Smooth muscle cell (in vitro differentiated cells): ENCODE results near the gene METAP1. TPM values are rescaled to one million over a fixed set of nuclear protein-coding genes. Genes with fewer than 3 reads are reported as not detected.

Source experiments
- DNase-seq: peaks from one replicate; lab custom pipeline; 2025; ENCODE audit not compliant: unreplicated experiment; lab: John Stamatoyannopoulos, UW
- H2AFZ ChIP-seq: fragments of 200-600 bp; sonication (generic); 2 replicates; pipeline ENCODE4 v1.6.0; 2016; ENCODE audit warnings: antibody characterized with exemption, low read depth, mild to moderate bottlenecking
- H3F3A ChIP-seq: fragments of 200-600 bp; sonication (generic); 2 replicates; pipeline ENCODE4 v1.6.0; 2017; ENCODE audit warnings: antibody characterized with exemption, low read depth
- H3K27ac ChIP-seq: fragments of 200-600 bp; sonication (generic); 2 replicates; pipeline ENCODE4 v1.5.1; 2016; ENCODE audit warnings: low read depth, mild to moderate bottlenecking
- H3K27me3 ChIP-seq: fragments of 200-600 bp; sonication (generic); 2 replicates; pipeline ENCODE4 v1.6.1; 2016; ENCODE audit warnings: low read depth, mild to moderate bottlenecking
- H3K36me3 ChIP-seq: fragments of 200-600 bp; sonication (generic); 2 replicates; pipeline ENCODE4 v1.5.1; 2016; ENCODE audit warnings: low read depth
- H3K4me1 ChIP-seq: fragments of 200-600 bp; sonication (generic); 2 replicates; pipeline ENCODE4 v1.5.1; 2016; ENCODE audit warnings: low read depth
- H3K4me2 ChIP-seq: fragments of 200-600 bp; sonication (generic); 2 replicates; pipeline ENCODE4 v1.6.0; 2016; ENCODE audit warnings: mild to moderate bottlenecking
- H3K4me3 ChIP-seq: fragments of 200-600 bp; sonication (generic); 2 replicates; pipeline ENCODE4 v1.5.1; 2016; ENCODE audit warnings: mild to moderate bottlenecking
- H3K79me2 ChIP-seq: fragments of 200-600 bp; sonication (generic); 2 replicates; pipeline ENCODE4 v1.6.0; 2016; ENCODE audit warnings: low read depth, mild to moderate bottlenecking
- H3K9ac ChIP-seq: fragments of 200-600 bp; sonication (generic); 2 replicates; pipeline ENCODE4 v1.6.0; 2016; ENCODE audit warnings: low read depth
- H3K9me3 ChIP-seq: fragments of 200-600 bp; sonication (generic); replicated peaks from 2 replicates; pipeline ENCODE4 v1.5.1; 2016; ENCODE audit warnings: low read depth
- H4K20me1 ChIP-seq: fragments of 200-600 bp; sonication (generic); 2 replicates; pipeline ENCODE4 v1.6.0; 2016; ENCODE audit warnings: low read depth
- CTCF ChIP-seq: fragments of 200-600 bp; sonication (generic); IDR thresholded peaks from 2 replicates; pipeline ENCODE4 v1.5.1; 2017; ENCODE audit warnings: borderline replicate concordance, mild to moderate bottlenecking, antibody characterized with exemption; ENCODE audit not compliant: insufficient read depth, poor library complexity, severe bottlenecking
- WGBS: methylation state at CpG from one replicate; pipeline ENCODE4 v1.1.7; 2016; ENCODE audit warnings: low lambda C conversion rate; 5-methylcytosine and 5-hydroxymethylcytosine counted together
- polyA plus RNA-seq: library from polyadenylated mRNA; unstranded; fragments of >200 nt; fragmentation: Nextera tagmentation; extraction: Ambion mirVana; gene quantifications from 2 replicates; pipeline ENCODE4 v1.2.1, GENCODE V29; 2016
- total RNA-seq: library from RNA; depleted of rRNA; stranded (reverse); fragments of >200 nt; gene quantifications from 2 replicates; pipeline ENCODE4 v1.2.3, GENCODE V29; 2014

METAP1 gene
- total and polyA plus RNA-seq, 2 experiments from 2014 or later: 19.1 to 73.3 TPM

DNA sequence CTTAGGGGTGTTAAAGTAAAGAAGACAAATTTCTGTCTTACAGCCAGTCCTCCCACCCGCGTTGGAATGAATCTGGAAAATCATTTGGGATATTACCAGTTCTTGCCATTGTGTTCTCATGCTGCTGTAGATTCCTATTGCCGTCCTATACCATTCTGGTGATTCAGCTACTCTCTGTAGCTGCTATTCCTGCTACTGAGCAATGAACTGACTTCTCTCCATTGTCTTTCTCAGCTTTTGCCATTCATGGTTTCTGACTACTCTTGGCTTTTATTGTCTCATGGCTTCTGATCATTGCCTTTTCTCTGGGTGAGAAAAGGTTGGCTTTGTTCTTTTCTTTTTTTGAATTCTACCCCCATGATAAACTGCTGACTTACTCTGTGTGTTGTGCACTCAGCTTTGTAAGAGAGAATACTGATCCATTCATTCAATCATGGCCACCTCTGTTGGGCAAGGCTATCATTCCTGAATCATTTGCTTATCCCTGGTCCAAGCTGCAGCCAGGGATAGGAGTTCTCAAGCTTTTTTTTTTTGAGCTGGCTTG, 27.7 kb upstream of the METAP1 start:
- Histone ChIP-seq H3K9me3 (no peaks in the 10 kb centered on the region), H3K4me2 (no peak overlapping the region), H3K27ac (no peak overlapping the region), H3K4me1 (peaks cover 9% of the 10 kb centered on the region), H2AFZ (no peak overlapping the region), H3K36me3 (no peaks in the 10 kb centered on the region), H3K9ac (no peak overlapping the region), H4K20me1 (no peaks in the 10 kb centered on the region), H3K79me2 (no peaks in the 10 kb centered on the region), H3K27me3 (no peaks in the 10 kb centered on the region), H3F3A (peaks cover 3% of the 10 kb centered on the region), H3K4me3 (no peak overlapping the region)
- TF ChIP-seq CTCF: no peak
- WGBS: 90% methylated on average over 3 of the region's 3 CpGs
- no peak for DNase-seq

DNA sequence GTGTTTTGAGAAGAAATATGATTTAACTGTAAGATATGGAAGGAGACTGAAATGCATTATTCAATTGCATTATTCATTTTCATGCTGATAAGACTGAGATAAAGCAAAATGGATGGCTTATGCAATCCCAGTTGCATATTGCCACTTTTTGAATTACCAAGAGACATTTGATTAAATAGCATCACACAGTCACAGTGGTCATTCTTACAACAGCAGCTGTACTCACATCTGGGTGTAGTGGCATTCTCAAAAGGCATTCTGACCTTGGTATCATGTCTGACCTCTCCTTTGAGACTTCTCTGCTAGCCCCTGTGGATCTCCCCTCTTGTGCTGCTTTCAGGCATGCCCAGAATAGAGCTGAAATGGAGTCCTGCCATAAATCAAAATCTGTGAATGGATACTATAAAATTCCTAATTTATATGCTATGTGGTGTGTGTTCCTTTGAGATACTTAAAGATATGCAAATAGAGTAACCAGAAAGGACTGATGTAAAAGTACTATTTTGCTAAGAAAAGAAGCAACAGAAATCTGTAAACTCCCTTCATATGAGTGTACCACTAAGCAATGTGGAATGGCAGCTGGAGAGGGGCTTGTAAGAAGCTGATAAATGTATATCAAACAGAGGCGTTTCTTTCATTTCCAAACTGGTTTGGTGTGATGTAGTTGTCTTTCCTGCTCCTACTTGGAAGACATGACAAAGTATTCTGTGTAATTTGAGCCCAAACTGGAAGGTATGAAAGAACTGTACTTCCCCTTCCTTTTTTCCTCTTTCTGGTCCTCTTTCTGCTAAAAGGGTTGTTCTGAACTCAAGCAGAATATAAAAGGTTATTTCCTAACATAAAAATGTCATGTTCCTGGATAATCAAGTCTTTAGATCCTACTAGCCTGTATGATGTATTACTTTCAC, 25.4 kb upstream of the METAP1 start:
- H2AFZ ChIP-seq: peak overlapping the region; percentile 63
- peaks cover under 1% of the 10 kb centered on the region for H3F3A ChIP-seq
- H3K36me3 ChIP-seq: no peaks in the 10 kb centered on the region
- WGBS: 67% methylated on average over 1 of the region's 1 CpG
- H3K9me3 ChIP-seq: no peaks in the 10 kb centered on the region
- DNase-seq: no peak
- no peaks in the 10 kb centered on the region for H4K20me1 ChIP-seq
- no peaks in the 10 kb centered on the region for H3K79me2 ChIP-seq
- TF ChIP-seq CTCF: no peak
- H3K27me3 ChIP-seq: no peaks in the 10 kb centered on the region
- H3K27ac ChIP-seq: no peak overlapping the region
- no peak overlapping the region for H3K4me3 ChIP-seq
- H3K4me2 ChIP-seq: no peak overlapping the region
- H3K9ac ChIP-seq: no peak overlapping the region
- H3K4me1 ChIP-seq: no peaks in the 10 kb centered on the region

- Histone ChIP-seq H3K79me2 (no peaks in the 10 kb centered on the region), H3K27ac (no peak overlapping the region), H3F3A (no peaks in the 10 kb centered on the region), H3K9me3 (no peaks in the 10 kb centered on the region), H3K9ac (no peak overlapping the region), H3K4me3 (no peak overlapping the region), H4K20me1 (no peaks in the 10 kb centered on the region), H2AFZ (no peak overlapping the region), H3K36me3 (no peaks in the 10 kb centered on the region), H3K4me2 (no peak overlapping the region), H3K27me3 (no peaks in the 10 kb centered on the region), H3K4me1 (no peaks in the 10 kb centered on the region)
- no peak for DNase-seq
- no peak for TF ChIP-seq CTCF
- 50% methylated on average over 4 of the region's 4 CpGs for WGBS
Measured at GRCh38 chr4:98976716-98977115, 18.8 kb upstream of the METAP1 start.
